Body of pancreas (tissue), 4 donors: ENCODE data around the gene C1QTNF3. TPM values are rescaled to one million over a fixed set of nuclear protein-coding genes. Genes with fewer than 3 reads are reported as not detected.

Source experiments
- ATAC-seq: fragments of 150-250 bp; one replicate; pipeline ENCODE4 v1.9.1; 2016
- DNase-seq, 4 donors: peaks; one replicate each; pipeline ENCODE4 v3.0.0-alpha.2; 2019
- H3K27ac ChIP-seq, 4 donors: fragments of 200-600 bp; sonication (generic); 1 replicate in 3 of 4; 2 replicates in 1 of 4; pipeline versions ENCODE4 v1.5.1 to v1.6.1; 2016 to 2019; ENCODE audit warnings: mild to moderate bottlenecking in 1 of 4, mixed read lengths in 1 of 4, moderate library complexity in 1 of 4
- H3K27me3 ChIP-seq, 2 donors: fragments of 200-600 bp; sonication (generic); one replicate each; pipeline ENCODE4 v1.6.0; 2016; ENCODE audit warnings: mild to moderate bottlenecking in 1 of 2
- H3K36me3 ChIP-seq, 2 donors: fragments of 200-600 bp; sonication (generic); replicated peaks in 1 of 2; 2 replicates each; pipeline ENCODE4 v1.5.1; 2016; ENCODE audit warnings: low read depth in 2 of 2; ENCODE audit not compliant: insufficient read depth in 1 of 2
- H3K4me1 ChIP-seq: fragments of 200-600 bp; sonication (generic); one replicate; pipeline ENCODE4 v1.6.0; 2016
- H3K4me3 ChIP-seq, 2 donors: fragments of 200-600 bp; sonication (generic); 1 replicate in 1 of 2; 2 replicates in 1 of 2; pipeline ENCODE4 v1.5.1; 2016 to 2019
- H3K9me3 ChIP-seq, 3 donors: fragments of 200-600 bp; sonication (generic); 1 replicate in 2 of 3; 2 replicates in 1 of 3; pipeline ENCODE4 v1.5.1; 2016
- CTCF ChIP-seq, 7 experiments: fragments of 450-650 bp in 4 of 7; fragments of 200-600 bp in 3 of 7; sonication (generic) in 3 of 7; IDR thresholded peaks; one replicate each; pipeline ENCODE4 v1.5.1; 2016 to 2019; ENCODE audit warnings: antibody characterized with exemption in 7 of 7
- POLR2A ChIP-seq, 3 donors: fragments of 450-650 bp; IDR thresholded peaks; one replicate each; pipeline ENCODE4 v1.6.1; 2016; ENCODE audit warnings: antibody characterized with exemption in 3 of 3, mild to moderate bottlenecking in 2 of 3
- WGBS, 2 donors: methylation state at CpG; one replicate each; pipeline ENCODE4 v1.1.5; 2017; 5-methylcytosine and 5-hydroxymethylcytosine counted together
- intact Hi-C: fragments of 100-400 bp; cut with DNase I; formaldehyde crosslinking; loops from one replicate; pipeline ENCODE4 v1.15.1; 2023
- total RNA-seq, 2 donors: library from RNA; depleted of rRNA; stranded (reverse); fragments of >200 nt; gene quantifications; one replicate each; pipeline ENCODE4 v1.1.0, GENCODE V29; 2016

C1QTNF3 gene
- total RNA-seq, 2 donors from 2014 or later, result 0.99 to 8.3 TPM

DNA sequence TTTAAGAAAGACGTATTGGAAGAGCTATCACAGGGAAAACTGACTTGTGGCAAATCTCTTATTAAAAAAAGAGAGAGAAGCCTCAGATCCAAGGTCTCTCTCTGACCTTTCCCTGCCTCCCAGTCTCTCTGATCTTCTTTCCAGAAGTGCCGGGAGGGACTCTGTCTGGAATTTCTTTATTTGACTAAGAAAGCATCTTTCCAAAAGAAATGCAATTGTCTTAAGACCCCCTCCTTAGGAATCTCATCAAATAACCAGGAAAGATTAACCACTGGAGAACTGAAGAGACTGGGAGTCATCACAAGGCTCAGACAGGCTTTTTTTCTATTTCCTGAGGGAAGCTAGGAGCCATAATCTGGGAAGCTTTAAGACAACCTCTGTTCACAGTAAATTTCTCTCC is 4.6 kb downstream of the C1QTNF3 start:
- Histone ChIP-seq H3K27me3 (no peaks in the 10 kb centered on the region), H3K9me3 (no peaks in the 10 kb centered on the region), H3K4me1 (peaks cover 22% of the 10 kb centered on the region), H3K36me3 (no peaks in the 10 kb centered on the region), H3K4me3 (no peak overlapping the region), H3K27ac (no peak overlapping the region)
- TF ChIP-seq POLR2A (IDR thresholded peaks at IDR 0.05) (no peak), CTCF (IDR thresholded peaks at IDR 0.05) (no peak)
- WGBS, 2 donors, result 81% methylated on average over 2 of the region's 2 CpGs
- intact Hi-C loops, result no loop called here
- no peak for ATAC-seq
- DNase-seq, result no peak

- Histone ChIP-seq H3K4me1 (peaks cover 16% of the 10 kb centered on the region), H3K27me3 (no peaks in the 10 kb centered on the region), H3K9me3 (no peaks in the 10 kb centered on the region), H3K27ac (no peak overlapping the region), H3K36me3 (no peaks in the 10 kb centered on the region), H3K4me3 (no peak overlapping the region)
- ATAC-seq (no peak), DNase-seq (no peak)
- WGBS, 2 donors, result 76 to 87% methylated on average over 3 of the region's 3 CpGs
- TF ChIP-seq CTCF (IDR thresholded peaks at IDR 0.05) (no peak), POLR2A (IDR thresholded peaks at IDR 0.05) (no peak)
- intact Hi-C loops, result no loop called here
Observed at GRCh38 chr5:34037726-34038125, 5.3 kb downstream of the C1QTNF3 start.

DNA sequence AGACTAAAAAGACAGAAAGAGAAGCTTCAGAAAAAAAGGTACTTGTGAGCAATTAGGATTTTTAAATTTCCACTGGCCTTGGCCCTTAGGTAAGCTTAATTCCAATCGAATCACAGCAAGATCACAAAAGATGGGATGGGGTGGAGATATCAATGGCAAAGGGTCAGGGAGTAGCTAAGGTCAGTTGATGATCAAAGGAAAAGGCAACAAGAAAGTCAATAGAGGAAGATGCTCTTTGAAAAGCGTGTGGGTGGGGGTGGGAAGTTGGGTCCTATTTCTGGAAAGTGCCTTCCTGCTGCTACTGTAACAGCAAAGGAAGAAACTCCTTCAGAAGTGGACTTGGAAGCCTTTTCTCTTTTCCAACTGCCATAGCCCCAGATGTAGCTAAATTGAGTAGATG is 7.3 kb downstream of the C1QTNF3 start:
- Histone ChIP-seq H3K9me3 (no peaks in the 10 kb centered on the region), H3K36me3 (no peaks in the 10 kb centered on the region), H3K4me3 (no peak overlapping the region), H3K27ac (no peak overlapping the region), H3K4me1 (peaks cover 9% of the 10 kb centered on the region), H3K27me3 (no peaks in the 10 kb centered on the region)
- 83 to 90% methylated on average over 2 of the region's 2 CpGs for WGBS, 2 donors
- intact Hi-C loops, result no loop called here
- TF ChIP-seq CTCF (IDR thresholded peaks at IDR 0.05) (no peak), POLR2A (IDR thresholded peaks at IDR 0.05) (no peak)
- ATAC-seq (no peak), DNase-seq (no peak)

DNA sequence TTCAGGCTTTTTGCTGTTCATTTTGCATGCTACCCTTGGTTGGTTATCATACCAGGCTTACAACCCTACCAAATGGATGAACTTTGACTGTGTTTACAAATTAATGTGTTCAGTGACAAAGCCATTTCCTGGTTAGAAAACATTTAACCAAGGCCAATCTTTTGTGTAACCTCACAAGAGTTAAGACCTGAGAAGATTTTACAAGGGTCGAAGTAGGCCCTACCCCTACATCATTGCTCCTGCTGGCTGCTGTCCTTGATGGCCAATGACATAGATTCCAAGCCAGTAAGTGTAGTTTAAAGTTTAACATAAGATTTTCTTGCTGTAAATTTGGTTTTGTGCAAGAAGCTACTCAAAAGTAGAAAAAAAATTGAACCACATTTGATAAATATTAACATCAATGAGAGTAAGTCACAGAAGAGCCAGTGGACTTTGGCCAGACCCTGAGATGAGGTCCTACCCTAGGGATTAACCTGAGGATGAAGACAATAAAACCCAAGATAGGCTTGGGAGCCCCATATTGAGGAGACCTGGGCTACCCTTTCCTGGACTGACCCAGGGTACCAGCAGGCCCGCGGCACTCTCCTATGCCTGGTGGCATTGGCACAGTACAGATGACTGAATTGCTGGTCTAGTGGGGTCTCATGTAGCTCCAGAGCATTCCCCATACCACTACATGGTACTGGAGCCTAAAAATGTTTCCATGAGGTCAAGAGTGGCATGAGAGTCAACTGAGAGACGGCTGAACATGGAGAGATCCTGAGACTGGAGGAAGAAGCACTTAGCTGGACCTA is 8.3 kb downstream of the C1QTNF3 start:
- no peak overlapping the region for H3K4me3 ChIP-seq
- TF ChIP-seq CTCF (IDR thresholded peaks at IDR 0.05) (no peak), POLR2A (IDR thresholded peaks at IDR 0.05) (no peak)
- no peak overlapping the region for H3K27ac ChIP-seq
- intact Hi-C loops, result no loop called here
- DNase-seq, result no peak
- H3K4me1 ChIP-seq, result peaks cover 17% of the 10 kb centered on the region
- H3K36me3 ChIP-seq, result no peaks in the 10 kb centered on the region
- ATAC-seq, result no peak
- WGBS, 2 donors, result 77 to 85% methylated on average over 4 of the region's 4 CpGs
- H3K27me3 ChIP-seq, result no peaks in the 10 kb centered on the region
- H3K9me3 ChIP-seq, result no peaks in the 10 kb centered on the region

DNA sequence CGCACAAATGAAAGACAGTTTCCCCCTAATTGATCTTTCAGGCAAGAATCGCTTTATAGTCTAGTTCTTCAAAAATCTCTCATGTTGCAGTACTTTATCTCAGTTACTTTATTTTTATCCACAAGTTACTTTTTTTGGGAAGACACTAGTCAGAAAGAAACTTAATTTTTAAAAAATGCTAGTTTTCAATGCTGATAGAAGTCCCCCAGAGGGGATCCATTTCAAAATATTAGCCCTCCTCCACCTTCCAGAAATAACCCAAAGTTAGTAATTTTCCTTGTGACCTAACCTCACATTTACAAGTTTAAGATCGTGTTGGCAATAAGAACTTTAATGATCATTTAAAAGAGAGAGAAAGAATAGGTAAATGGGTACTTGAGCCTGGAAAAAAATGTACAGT is 11.0 kb downstream of the C1QTNF3 start:
- WGBS, 2 donors, result 82 to 88% methylated on average over 3 of the region's 3 CpGs
- no peaks in the 10 kb centered on the region for H3K36me3 ChIP-seq
- H3K27ac ChIP-seq, result no peak overlapping the region
- ATAC-seq (no peak), DNase-seq (no peak)
- no peaks in the 10 kb centered on the region for H3K27me3 ChIP-seq
- TF ChIP-seq POLR2A (IDR thresholded peaks at IDR 0.05) (no peak), CTCF (IDR thresholded peaks at IDR 0.05) (no peak)
- intact Hi-C loops, result no loop called here
- no peak overlapping the region for H3K4me3 ChIP-seq
- H3K9me3 ChIP-seq, result no peaks in the 10 kb centered on the region
- H3K4me1 ChIP-seq, result peaks cover 13% of the 10 kb centered on the region
